ENCODE data around the gene AEN. TPM values are rescaled to one million over a fixed set of nuclear protein-coding genes. Genes with fewer than 3 reads are reported as not detected.

The AEN gene
- polyA plus RNA-seq, 4 donors = 5.4 to 16.8 (median 11.3) TPM

GRCh38 chr15:88651971-88652370, 30.8 kb downstream of the AEN start:
- Histone ChIP-seq H3K27me3 (ENCODE audit: control insufficient read depth in 3 of 3, insufficient read depth in 3 of 3, low read length in 3 of 3) (no peaks in the 10 kb centered on the region), H3K4me3 (ENCODE audit: low read depth in 1 of 3, low read length in 3 of 3) (no peak overlapping the region), H3K36me3 (ENCODE audit: control insufficient read depth in 3 of 3, insufficient read depth in 2 of 3, low read depth in 1 of 3, low read length in 3 of 3) (peaks cover 0 to 3% (median 3%) of the 10 kb centered on the region in 3 donors), H3K4me1 (ENCODE audit: control insufficient read depth in 3 of 3, insufficient read depth in 2 of 3, low read depth in 1 of 3, low read length in 2 of 3) (peaks cover 10 to 18% (median 12%) of the 10 kb centered on the region in 3 donors), H3K9me3 (ENCODE audit: control insufficient read depth in 2 of 2, insufficient read depth in 1 of 2, low read depth in 1 of 2, low read length in 1 of 2) (no peaks in the 10 kb centered on the region), H3K27ac (ENCODE audit: low read depth in 1 of 3, low read length in 2 of 3) (no peak overlapping the region)
- FAIRE-seq (no peak), DNase-seq (no peak)
- WGBS, 3 donors = 82 to 93% (median 86%) methylated on average over 8 to 9 of the region's 9 CpGs

GRCh38 chr15:88652456-88653199, 31.5 kb downstream of the AEN start:
- H3K27me3 ChIP-seq (ENCODE audit: control insufficient read depth in 3 of 3, insufficient read depth in 3 of 3, low read length in 3 of 3) = no peaks in the 10 kb centered on the region
- 70 to 83% (median 80%) methylated on average over 6 to 7 of the region's 8 CpGs for WGBS, 3 donors
- no peak overlapping the region for H3K27ac ChIP-seq (ENCODE audit: low read depth in 1 of 3, low read length in 2 of 3)
- no peak overlapping the region for H3K4me3 ChIP-seq (ENCODE audit: low read depth in 1 of 3, low read length in 3 of 3)
- H3K9me3 ChIP-seq (ENCODE audit: control insufficient read depth in 2 of 2, insufficient read depth in 1 of 2, low read depth in 1 of 2, low read length in 1 of 2) = no peaks in the 10 kb centered on the region
- peaks cover 0 to 3% (median 3%) of the 10 kb centered on the region in 3 donors for H3K36me3 ChIP-seq (ENCODE audit: control insufficient read depth in 3 of 3, insufficient read depth in 2 of 3, low read depth in 1 of 3, low read length in 3 of 3)
- DNase-seq (no peak), FAIRE-seq (no peak)
- H3K4me1 ChIP-seq (ENCODE audit: control insufficient read depth in 3 of 3, insufficient read depth in 2 of 3, low read depth in 1 of 3, low read length in 2 of 3) = peaks cover 6 to 18% (median 9%) of the 10 kb centered on the region in 3 donors

- FAIRE-seq (no peak), DNase-seq (no peak)
- peaks cover 6 to 10% (median 6%) of the 10 kb centered on the region in 3 donors for H3K4me1 ChIP-seq (ENCODE audit: control insufficient read depth in 3 of 3, insufficient read depth in 2 of 3, low read depth in 1 of 3, low read length in 2 of 3)
- 86 to 92% (median 90%) methylated on average over 13 of the region's 13 CpGs for WGBS, 3 donors
- H3K27me3 ChIP-seq (ENCODE audit: control insufficient read depth in 3 of 3, insufficient read depth in 3 of 3, low read length in 3 of 3) = no peaks in the 10 kb centered on the region
- peaks cover 0 to 3% (median 3%) of the 10 kb centered on the region in 3 donors for H3K36me3 ChIP-seq (ENCODE audit: control insufficient read depth in 3 of 3, insufficient read depth in 2 of 3, low read depth in 1 of 3, low read length in 3 of 3)
- no peak overlapping the region for H3K27ac ChIP-seq (ENCODE audit: low read depth in 1 of 3, low read length in 2 of 3)
- H3K4me3 ChIP-seq (ENCODE audit: low read depth in 1 of 3, low read length in 3 of 3) = no peak overlapping the region
- no peaks in the 10 kb centered on the region for H3K9me3 ChIP-seq (ENCODE audit: control insufficient read depth in 2 of 2, insufficient read depth in 1 of 2, low read depth in 1 of 2, low read length in 1 of 2)
Observed at GRCh38 chr15:88653200-88654064, 32.3 kb downstream of the AEN start.

GRCh38 chr15:88654430-88655102, 33.4 kb downstream of the AEN start:
- Histone ChIP-seq H3K27me3 (ENCODE audit: control insufficient read depth in 3 of 3, insufficient read depth in 3 of 3, low read length in 3 of 3) (no peaks in the 10 kb centered on the region), H3K36me3 (ENCODE audit: control insufficient read depth in 3 of 3, insufficient read depth in 2 of 3, low read depth in 1 of 3, low read length in 3 of 3) (peaks cover 0 to 3% (median 3%) of the 10 kb centered on the region in 3 donors), H3K27ac (ENCODE audit: low read depth in 1 of 3, low read length in 2 of 3) (no peak overlapping the region), H3K4me1 (ENCODE audit: control insufficient read depth in 3 of 3, insufficient read depth in 2 of 3, low read depth in 1 of 3, low read length in 2 of 3) (no peaks in the 10 kb centered on the region), H3K9me3 (ENCODE audit: control insufficient read depth in 2 of 2, insufficient read depth in 1 of 2, low read depth in 1 of 2, low read length in 1 of 2) (no peaks in the 10 kb centered on the region), H3K4me3 (ENCODE audit: low read depth in 1 of 3, low read length in 3 of 3) (no peak overlapping the region)
- WGBS, 3 donors = 91 to 95% (median 92%) methylated on average over 18 of the region's 18 CpGs
- FAIRE-seq = no peak
- DNase-seq = no peak

GRCh38 chr15:88655103-88655553, 34.0 kb downstream of the AEN start:
- Histone ChIP-seq H3K27me3 (ENCODE audit: control insufficient read depth in 3 of 3, insufficient read depth in 3 of 3, low read length in 3 of 3) (no peaks in the 10 kb centered on the region), H3K4me1 (ENCODE audit: control insufficient read depth in 3 of 3, insufficient read depth in 2 of 3, low read depth in 1 of 3, low read length in 2 of 3) (no peaks in the 10 kb centered on the region), H3K4me3 (ENCODE audit: low read depth in 1 of 3, low read length in 3 of 3) (no peak overlapping the region), H3K36me3 (ENCODE audit: control insufficient read depth in 3 of 3, insufficient read depth in 2 of 3, low read depth in 1 of 3, low read length in 3 of 3) (peaks cover 0 to 3% (median 3%) of the 10 kb centered on the region in 3 donors), H3K9me3 (ENCODE audit: control insufficient read depth in 2 of 2, insufficient read depth in 1 of 2, low read depth in 1 of 2, low read length in 1 of 2) (no peaks in the 10 kb centered on the region), H3K27ac (ENCODE audit: low read depth in 1 of 3, low read length in 2 of 3) (no peak overlapping the region)
- DNase-seq (no peak), FAIRE-seq (no peak)
- 87 to 93% (median 92%) methylated on average over 14 of the region's 14 CpGs for WGBS, 3 donors

- H3K27me3 ChIP-seq (ENCODE audit: control insufficient read depth in 3 of 3, insufficient read depth in 3 of 3, low read length in 3 of 3) = no peaks in the 10 kb centered on the region
- H3K9me3 ChIP-seq (ENCODE audit: control insufficient read depth in 2 of 2, insufficient read depth in 1 of 2, low read depth in 1 of 2, low read length in 1 of 2) = no peaks in the 10 kb centered on the region
- FAIRE-seq (no peak), DNase-seq (no peak)
- no peak overlapping the region for H3K27ac ChIP-seq (ENCODE audit: low read depth in 1 of 3, low read length in 2 of 3)
- no peaks in the 10 kb centered on the region for H3K4me1 ChIP-seq (ENCODE audit: control insufficient read depth in 3 of 3, insufficient read depth in 2 of 3, low read depth in 1 of 3, low read length in 2 of 3)
- no peak overlapping the region for H3K4me3 ChIP-seq (ENCODE audit: low read depth in 1 of 3, low read length in 3 of 3)
- peaks cover 0 to 3% (median 0%) of the 10 kb centered on the region in 3 donors for H3K36me3 ChIP-seq (ENCODE audit: control insufficient read depth in 3 of 3, insufficient read depth in 2 of 3, low read depth in 1 of 3, low read length in 3 of 3)
- 80 to 89% (median 84%) methylated on average over 8 of the region's 8 CpGs for WGBS, 3 donors
Observed at GRCh38 chr15:88655800-88656488, 34.8 kb downstream of the AEN start.

- no peaks in the 10 kb centered on the region for H3K27me3 ChIP-seq (ENCODE audit: control insufficient read depth in 3 of 3, insufficient read depth in 3 of 3, low read length in 3 of 3)
- H3K36me3 ChIP-seq (ENCODE audit: control insufficient read depth in 3 of 3, insufficient read depth in 2 of 3, low read depth in 1 of 3, low read length in 3 of 3) = peaks cover 0 to 1% (median 0%) of the 10 kb centered on the region in 3 donors
- WGBS, 3 donors = 69 to 78% (median 72%) methylated on average over 10 of the region's 10 CpGs
- no peaks in the 10 kb centered on the region for H3K9me3 ChIP-seq (ENCODE audit: control insufficient read depth in 2 of 2, insufficient read depth in 1 of 2, low read depth in 1 of 2, low read length in 1 of 2)
- no peak overlapping the region for H3K4me3 ChIP-seq (ENCODE audit: low read depth in 1 of 3, low read length in 3 of 3)
- DNase-seq = no peak
- no peak for FAIRE-seq
- H3K4me1 ChIP-seq (ENCODE audit: control insufficient read depth in 3 of 3, insufficient read depth in 2 of 3, low read depth in 1 of 3, low read length in 2 of 3) = no peaks in the 10 kb centered on the region
- no peak overlapping the region for H3K27ac ChIP-seq (ENCODE audit: low read depth in 1 of 3, low read length in 2 of 3)
Observed at GRCh38 chr15:88656760-88657221, 35.7 kb downstream of the AEN start.

Data from small intestine (tissue), 7 donors.